Right lobe of liver (tissue), 6 donors: ENCODE results near the gene ATP1A3. TPM values are rescaled to one million over a fixed set of nuclear protein-coding genes. Genes with fewer than 3 reads are reported as not detected.
A peak's percentile ranks its signal among the peaks of the same experiment; 100 is the strongest.

ENCODE experiments used
- ATAC-seq, 4 donors: fragments of 200-7000 bp; cut with Tn5 transposase; one replicate each; pipeline ENCODE4 v1.9.1; 2020; ENCODE audit warnings: mild to moderate bottlenecking in 4 of 4, moderate library complexity in 4 of 4
- DNase-seq, 3 donors: peaks; one replicate each; pipeline ENCODE4 v3.0.0-alpha.2; 2020
- H3K27ac ChIP-seq, 3 donors: fragments of 200-600 bp; one replicate each; pipeline ENCODE4 v1.8.0; 2022
- H3K27me3 ChIP-seq, 2 donors: fragments of 200-600 bp; one replicate each; pipeline ENCODE4 v1.8.0; 2022
- H3K36me3 ChIP-seq, 4 donors: fragments of 200-600 bp; sonication (generic) in 1 of 4; one replicate each; pipeline versions ENCODE4 v1.5.1 to v1.8.0; 2017 to 2022; ENCODE audit warnings: control low read depth in 1 of 4
- H3K4me1 ChIP-seq, 4 donors: fragments of 200-600 bp; sonication (generic) in 1 of 4; one replicate each; pipeline versions ENCODE4 v1.5.1 to v1.8.0; 2017 to 2022; ENCODE audit warnings: control low read depth in 1 of 4
- H3K4me3 ChIP-seq, 3 donors: fragments of 200-600 bp; one replicate each; pipeline ENCODE4 v1.8.0; 2022
- H3K9me3 ChIP-seq, 4 donors: fragments of 200-600 bp; sonication (generic) in 1 of 4; one replicate each; pipeline versions ENCODE4 v1.5.1 to v1.8.0; 2017 to 2022; ENCODE audit warnings: control low read depth in 1 of 4
- POLR2A ChIP-seq: fragments of 450-650 bp; IDR thresholded peaks from one replicate; pipeline ENCODE4 v1.6.1; 2017; ENCODE audit warnings: antibody characterized with exemption, mild to moderate bottlenecking
- WGBS: methylation state at CpG from one replicate; pipeline ENCODE4 v1.1.6; 2018; ENCODE audit warnings: low coverage, low lambda C conversion rate; ENCODE audit not compliant: insufficient coverage; ENCODE audit errors: missing lambda C conversion rate; 5-methylcytosine and 5-hydroxymethylcytosine counted together
- intact Hi-C, 2 donors: fragments of 100-400 bp; cut with DNase I; formaldehyde crosslinking; loops; one replicate each; pipeline versions ENCODE4 v1.11.2 to v1.14.1; 2022
- total RNA-seq, 6 experiments: library from RNA; depleted of rRNA in 2 of 6; stranded (reverse); fragments of >200 nt in 2 of 6; fragmentation: NEBNext Ultra II Directional in 3 of 6; extraction: Animal tissue kit (Norgen Biotek cat#: 25700) in 3 of 6; gene quantifications; one replicate each; pipeline versions ENCODE4 v1.1.0 to v1.2.4, GENCODE V29; 2016 to 2023
- TF ChIP-seq, protein P1 (sequence below), 4 donors: fragments of 200-600 bp in 3 of 4; fragments of 450-650 bp in 1 of 4; IDR thresholded peaks; one replicate each; pipeline versions ENCODE4 v1.5.1 to v1.8.0; 2016 to 2022; ENCODE audit warnings: antibody characterized with exemption in 4 of 4, mild to moderate bottlenecking in 2 of 4
- donor health status: DM: no; HTN: yes; CAD: no.
- donor health status: DM: no; HTN: no; CAD: no.
- donor health status: DM: no; HTN: no; CAD: no.
- donor health status: DM: no; HTN: yes; CAD: no.
- donor health status: DM: no; HTN: yes; CAD: no.

ATP1A3 gene
- total RNA-seq, 6 experiments from 2014 or later, result 0.07 TPM; not detected in 4

DNA sequence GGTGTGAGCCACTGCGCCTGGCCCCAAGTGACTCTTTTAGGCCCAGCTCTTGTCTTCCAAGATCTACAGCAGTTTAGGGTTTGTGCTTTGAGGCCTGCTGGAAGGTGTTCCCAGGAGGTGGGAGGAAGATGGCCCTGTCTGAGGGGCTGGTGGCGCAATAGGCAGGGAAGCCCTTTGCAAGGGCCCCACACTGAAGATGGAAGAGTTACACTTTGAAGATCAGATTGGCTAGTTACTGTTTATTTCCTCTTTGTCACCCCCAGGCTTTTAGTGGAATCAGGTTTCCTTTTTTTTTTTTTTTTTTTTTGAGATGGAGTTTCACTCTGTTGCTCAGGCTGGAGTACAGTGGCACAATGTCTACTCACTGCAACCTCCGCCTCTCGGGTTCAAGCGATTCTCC is 33.1 kb downstream of the ATP1A3 start:
- H3K4me3 ChIP-seq, result no peak overlapping the region
- no peak overlapping the region for H3K27ac ChIP-seq
- no peaks in the 10 kb centered on the region for H3K36me3 ChIP-seq
- intact Hi-C loops, result no loop called here
- H3K9me3 ChIP-seq, result no peaks in the 10 kb centered on the region
- H3K4me1 ChIP-seq, result peaks cover 0 to 10% (median 4%) of the 10 kb centered on the region in 4 donors
- ATAC-seq (no peak), DNase-seq (no peak)
- WGBS, result 88% methylated on average over 5 of the region's 5 CpGs
- TF ChIP-seq, protein P1, sequence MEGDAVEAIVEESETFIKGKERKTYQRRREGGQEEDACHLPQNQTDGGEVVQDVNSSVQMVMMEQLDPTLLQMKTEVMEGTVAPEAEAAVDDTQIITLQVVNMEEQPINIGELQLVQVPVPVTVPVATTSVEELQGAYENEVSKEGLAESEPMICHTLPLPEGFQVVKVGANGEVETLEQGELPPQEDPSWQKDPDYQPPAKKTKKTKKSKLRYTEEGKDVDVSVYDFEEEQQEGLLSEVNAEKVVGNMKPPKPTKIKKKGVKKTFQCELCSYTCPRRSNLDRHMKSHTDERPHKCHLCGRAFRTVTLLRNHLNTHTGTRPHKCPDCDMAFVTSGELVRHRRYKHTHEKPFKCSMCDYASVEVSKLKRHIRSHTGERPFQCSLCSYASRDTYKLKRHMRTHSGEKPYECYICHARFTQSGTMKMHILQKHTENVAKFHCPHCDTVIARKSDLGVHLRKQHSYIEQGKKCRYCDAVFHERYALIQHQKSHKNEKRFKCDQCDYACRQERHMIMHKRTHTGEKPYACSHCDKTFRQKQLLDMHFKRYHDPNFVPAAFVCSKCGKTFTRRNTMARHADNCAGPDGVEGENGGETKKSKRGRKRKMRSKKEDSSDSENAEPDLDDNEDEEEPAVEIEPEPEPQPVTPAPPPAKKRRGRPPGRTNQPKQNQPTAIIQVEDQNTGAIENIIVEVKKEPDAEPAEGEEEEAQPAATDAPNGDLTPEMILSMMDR (IDR thresholded peaks at IDR 0.05), result no peak
- no peak for TF ChIP-seq POLR2A
- H3K27me3 ChIP-seq, result no peaks in the 10 kb centered on the region

DNA sequence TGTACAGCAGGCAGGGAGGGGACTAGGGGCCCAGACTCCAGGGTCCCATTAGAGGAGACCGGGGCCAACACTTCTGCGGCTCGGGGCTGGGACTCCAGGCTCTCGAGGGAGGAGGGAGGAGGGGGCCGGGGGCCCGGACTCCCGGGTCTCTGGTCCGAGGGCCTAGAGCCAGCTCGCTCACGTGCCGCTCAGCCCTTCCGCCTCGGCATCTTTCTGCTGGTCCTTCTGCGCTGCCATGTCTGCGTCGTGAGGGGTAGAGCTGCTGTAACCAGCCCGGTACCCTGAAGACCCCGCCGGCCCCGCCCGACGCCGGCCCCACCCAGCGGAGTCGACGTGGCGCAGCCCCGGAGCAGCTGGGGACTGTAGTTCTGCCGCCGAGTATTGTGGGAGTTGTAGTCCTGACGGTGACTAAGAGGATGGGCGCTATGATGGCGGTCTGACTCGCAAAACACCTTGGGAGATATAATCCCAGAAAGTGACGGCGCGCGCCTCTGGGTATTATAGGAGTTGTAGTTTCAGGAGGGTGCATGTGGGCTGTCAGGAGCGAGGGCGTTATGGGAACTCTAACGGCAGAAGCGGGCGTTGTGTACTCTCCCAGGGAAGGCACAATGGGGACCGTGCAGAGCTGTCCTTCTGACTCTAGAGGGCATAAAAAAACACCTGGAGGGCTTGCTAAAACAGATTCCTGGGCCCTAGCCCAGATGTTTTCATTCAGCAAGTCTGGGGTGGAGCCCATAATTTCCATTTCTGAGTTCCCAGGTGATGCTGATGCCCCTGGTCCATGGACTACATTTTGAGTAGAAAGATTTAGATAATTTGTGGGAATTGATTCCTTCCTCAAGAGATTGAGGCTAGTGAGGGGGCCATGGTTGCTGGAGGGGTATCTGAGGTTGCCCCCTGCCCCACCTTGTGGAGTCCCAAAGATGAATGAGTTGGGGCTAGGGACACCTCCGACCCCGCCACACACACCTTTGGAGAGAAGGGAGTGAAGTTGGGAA is 34.7 kb downstream of the ATP1A3 start, which contains the start of gene RABAC1:
Gene RABAC1 (minus strand): TSS at position 266 of the 998 bp plus-strand sequence. CDS start 29 bp downstream, at position 237.
- TF ChIP-seq POLR2A, result no peak
- TF ChIP-seq, protein P1 (IDR thresholded peaks at IDR 0.05), result peak in 1 of 4 donors; percentile 2
- intact Hi-C loops, result no loop called here
- no peaks in the 10 kb centered on the region for H3K27me3 ChIP-seq
- H3K27ac ChIP-seq, result peak within 1 kb of the TSS; percentile 34 to 87 (median 81)
- DNase-seq (peak; percentile 90 to 93 (median 91)), ATAC-seq (peak; percentile 88 to 91 (median 89))
- no peaks in the 10 kb centered on the region for H3K36me3 ChIP-seq
- no peaks in the 10 kb centered on the region for H3K9me3 ChIP-seq
- H3K4me3 ChIP-seq, result peak within 1 kb of the TSS; percentile 75 to 97 (median 94)
- peaks cover 0 to 10% (median 4%) of the 10 kb centered on the region in 4 donors for H3K4me1 ChIP-seq
- WGBS, result 0% methylated on average over 6 of the region's 46 CpGs

DNA sequence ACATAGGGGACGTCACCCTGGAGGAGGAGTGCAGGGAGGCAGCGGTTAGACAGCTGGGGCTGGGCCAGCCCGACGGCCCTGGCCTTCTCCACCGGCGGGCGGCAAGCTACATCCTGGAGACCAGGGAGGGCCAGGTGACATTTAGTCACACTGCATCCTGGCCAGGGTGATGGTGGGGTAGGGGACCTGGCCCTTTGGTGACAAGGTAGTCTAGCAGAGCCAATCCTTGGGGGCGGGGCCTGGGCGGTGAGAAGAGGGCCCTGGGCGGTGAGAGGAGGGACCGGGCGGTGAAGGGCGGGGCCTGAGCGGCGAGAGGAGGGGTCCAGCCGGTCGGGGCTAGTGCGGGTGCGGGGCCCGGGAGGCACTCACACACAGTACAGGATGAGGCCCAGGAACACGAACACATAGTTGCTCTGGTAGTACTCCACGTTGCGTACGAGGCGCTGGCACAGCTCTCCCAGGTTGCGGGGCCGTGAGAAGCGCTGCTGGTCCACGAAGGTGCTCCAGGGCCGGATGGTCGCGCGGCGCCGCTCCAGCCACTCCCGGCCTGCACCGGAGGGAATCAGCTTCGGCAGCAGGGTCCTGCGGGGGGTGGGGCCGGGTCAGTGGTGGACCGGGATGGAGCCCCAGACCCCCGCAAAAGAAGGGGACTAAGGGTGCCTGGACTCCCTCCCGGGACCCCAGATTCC is 35.5 kb downstream of the ATP1A3 start:
- intact Hi-C loops, result no loop called here
- 0% methylated on average over 5 of the region's 43 CpGs for WGBS

DNA sequence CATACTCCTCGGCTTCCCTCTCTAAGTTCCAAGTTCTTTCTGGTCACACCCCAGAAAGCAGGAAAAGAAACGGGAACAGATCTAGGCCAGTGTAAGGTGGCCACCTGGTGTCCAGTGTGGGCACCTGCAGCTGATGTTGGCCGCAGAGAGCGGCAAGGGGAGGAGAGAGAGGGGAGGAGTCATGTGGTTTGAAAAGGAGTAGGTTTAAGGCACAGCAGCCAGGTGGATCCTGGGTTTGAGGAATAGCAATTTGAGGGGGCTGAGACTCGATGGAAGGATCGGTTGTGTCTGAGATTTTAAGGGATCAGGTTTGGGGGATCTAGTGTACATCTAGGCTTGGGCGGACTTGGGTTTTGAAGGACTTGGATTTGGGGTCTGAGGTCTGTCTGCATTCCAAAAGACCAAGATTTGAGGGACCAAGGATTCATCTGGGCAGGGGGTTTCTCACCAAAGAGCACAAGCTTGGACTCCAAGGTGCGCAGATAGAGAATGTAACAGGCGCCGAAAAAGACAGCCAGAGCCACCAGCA is 36.1 kb downstream of the ATP1A3 start:
- DNase-seq (peak; percentile 71 to 80 (median 74)), ATAC-seq (peak; percentile 79 to 84 (median 82))
- no peaks in the 10 kb centered on the region for H3K9me3 ChIP-seq
- peak overlapping the region; percentile 75 to 97 (median 94) for H3K4me3 ChIP-seq
- H3K27ac ChIP-seq, result peak overlapping the region in 2 of 3 donors; percentile 34 to 81
- no peaks in the 10 kb centered on the region for H3K36me3 ChIP-seq
- H3K4me1 ChIP-seq, result peaks cover 0 to 10% (median 4%) of the 10 kb centered on the region in 4 donors
- WGBS, result 11% methylated on average over 7 of the region's 10 CpGs
- TF ChIP-seq, protein P1 (IDR thresholded peaks at IDR 0.05), result peak; percentile 77 to 91 (median 85)
- no peak for TF ChIP-seq POLR2A
- no peaks in the 10 kb centered on the region for H3K27me3 ChIP-seq
- intact Hi-C loops, result no loop called here

More for the DNA sequence above, 35.5 kb downstream of the ATP1A3 start:
- no peaks in the 10 kb centered on the region for H3K27me3 ChIP-seq
- peak; percentile 51 for TF ChIP-seq POLR2A
- TF ChIP-seq, protein P1 (IDR thresholded peaks at IDR 0.05), result no peak
- peak overlapping the region; percentile 34 to 87 (median 81) for H3K27ac ChIP-seq
- peak; percentile 92 to 94 (median 93) for DNase-seq
- no peaks in the 10 kb centered on the region for H3K9me3 ChIP-seq
- no peaks in the 10 kb centered on the region for H3K36me3 ChIP-seq
- peak overlapping the region; percentile 75 to 97 (median 94) for H3K4me3 ChIP-seq
- ATAC-seq, result peak; percentile 87 to 91 (median 89)
- peaks cover 0 to 10% (median 4%) of the 10 kb centered on the region in 4 donors for H3K4me1 ChIP-seq
